ENCODE results near the gene FARP1. TPM values are rescaled to one million over a fixed set of nuclear protein-coding genes. Genes with fewer than 3 reads are reported as not detected.
A peak's percentile ranks its signal among the peaks of the same experiment; 100 is the strongest.

FARP1 gene
- polyA plus RNA-seq, 1 of the 3 experiments (the other 2 are of a cell fraction) = 12.0 TPM

GRCh38 chr13:98215508-98215907 is 72.6 kb downstream of the FARP1 start:
- Histone ChIP-seq H3K79me2 (ENCODE audit: insufficient read depth) (peaks cover 24% of the 10 kb centered on the region), H3K9me2 (no peaks in the 10 kb centered on the region), H3K36me3 (replicated peaks in 1 of 2; ENCODE audit: control insufficient read depth in 1 of 2, insufficient read depth in 2 of 2, low read length in 1 of 2) (peaks cover 0 to 3% of the 10 kb centered on the region in 2 experiments), H3K27me3 (ENCODE audit: insufficient read depth) (no peaks in the 10 kb centered on the region), H2AFZ (ENCODE audit: low read depth) (no peak overlapping the region), H3K4me3 (ENCODE audit: low read depth in 2 of 2, low read length in 1 of 2) (no peak overlapping the region), H3F3A (replicated peaks; ENCODE audit: insufficient read depth) (peaks cover 22% of the 10 kb centered on the region), H3K27ac (ENCODE audit: low read depth in 2 of 2, low read length in 1 of 2) (peak overlapping the region in 1 of 2 experiments; percentile 72; a peak in 2 of 4 replicates), H3K9ac (peak overlapping the region; percentile 9; the same call in 1 of the 2 replicates), H3K4me2 (no peak overlapping the region), H4K20me1 (ENCODE audit: insufficient read depth) (no peaks in the 10 kb centered on the region), H3K4me1 (ENCODE audit: control insufficient read depth in 1 of 2, insufficient read depth in 2 of 2, low read depth in 1 of 2, low read length in 1 of 2) (peaks cover 14 to 30% of the 10 kb centered on the region in 2 experiments; a peak in 3 of 4 replicates), H3K9me3 (no peaks in the 10 kb centered on the region)
- POLR2A ChIA-PET = no interaction called here
- TF ChIP-seq YY1 (IDR thresholded peaks at IDR 0.05; ENCODE audit: low read depth) (no peak), RAD21 (IDR thresholded peaks at IDR 0.05; ENCODE audit: low read length) (no peak), MXI1 (IDR thresholded peaks at IDR 0.05; ENCODE audit: low read depth, low read length) (no peak), EP300 (IDR thresholded peaks at IDR 0.05; ENCODE audit: borderline replicate concordance in 1 of 2, low read depth in 1 of 2, low read length in 1 of 2) (no peak), CHD2 (IDR thresholded peaks at IDR 0.05; ENCODE audit: low read length, partially characterized antibody) (no peak), RFX5 (IDR thresholded peaks at IDR 0.05; ENCODE audit: low read length) (no peak), TCF12 (IDR thresholded peaks at IDR 0.05) (no peak)
- 90% methylated on average over 6 of the region's 6 CpGs for WGBS (ENCODE audit: low lambda C conversion rate)
- no peak for DNase-seq
- CTCF ChIA-PET = interaction anchor here (0.8 to 1.0 kb wide), 2 partner anchors 25 to 26 kb away, joined by 3 to 4 read pairs; no protein-coding TSS in a partner anchor

- Histone ChIP-seq H3K27ac (ENCODE audit: low read depth in 2 of 2, low read length in 1 of 2) (peak overlapping the region in 1 of 2 experiments; percentile 72; a peak in 3 of 4 replicates), H3K9ac (peak overlapping the region; percentile 9; the same call in 1 of the 2 replicates), H3K4me3 (ENCODE audit: low read depth in 2 of 2, low read length in 1 of 2) (no peak overlapping the region), H3K9me3 (no peaks in the 10 kb centered on the region), H3F3A (replicated peaks; ENCODE audit: insufficient read depth) (peaks cover 22% of the 10 kb centered on the region), H2AFZ (ENCODE audit: low read depth) (no peak overlapping the region), H3K9me2 (no peaks in the 10 kb centered on the region), H3K4me1 (ENCODE audit: control insufficient read depth in 1 of 2, insufficient read depth in 2 of 2, low read depth in 1 of 2, low read length in 1 of 2) (peaks cover 19 to 34% of the 10 kb centered on the region in 2 experiments; a peak in 3 of 4 replicates), H3K27me3 (ENCODE audit: insufficient read depth) (no peaks in the 10 kb centered on the region), H4K20me1 (ENCODE audit: insufficient read depth) (no peaks in the 10 kb centered on the region), H3K79me2 (ENCODE audit: insufficient read depth) (peaks cover 23% of the 10 kb centered on the region), H3K36me3 (replicated peaks in 1 of 2; ENCODE audit: control insufficient read depth in 1 of 2, insufficient read depth in 2 of 2, low read length in 1 of 2) (peaks cover 0 to 3% of the 10 kb centered on the region in 2 experiments), H3K4me2 (peak overlapping the region; percentile 48)
- 13% methylated on average over 4 of the region's 4 CpGs for WGBS (ENCODE audit: low lambda C conversion rate)
- peak; percentile 44 for DNase-seq
- CTCF ChIA-PET = interaction anchor here (0.5 to 0.8 kb wide), 2 partner anchors 25 to 939 kb away, joined by 3 to 4 read pairs; no protein-coding TSS in a partner anchor
- POLR2A ChIA-PET = no interaction called here
- TF ChIP-seq USF1 (IDR thresholded peaks at IDR 0.05; ENCODE audit: borderline replicate concordance, low read depth) (peak; percentile 44; the same call in 1 of the 2 replicates), EP300 (IDR thresholded peaks at IDR 0.05; ENCODE audit: borderline replicate concordance in 1 of 2, low read depth in 1 of 2, low read length in 1 of 2) (no peak), PBX3 (IDR thresholded peaks at IDR 0.05) (0 out of 2 replicates have a peak, but pooled peaks have one; percentile 2), GABPA (IDR thresholded peaks at IDR 0.05; ENCODE audit: low read depth) (no peak), MAX (IDR thresholded peaks at IDR 0.05; ENCODE audit: low read depth) (peak; percentile 49; the same call in 1 of the 2 replicates), NFIC (IDR thresholded peaks at IDR 0.05; ENCODE audit: borderline replicate concordance) (peak; percentile 22; the same call in 1 of the 2 replicates), FOSL2 (IDR thresholded peaks at IDR 0.05; ENCODE audit: borderline replicate concordance, low read depth) (0 out of 2 replicates have a peak, but pooled peaks have one; percentile 26)
These were observed 73.3 kb downstream of the FARP1 start for GRCh38 chr13:98216135-98216565.
